ENCODE measurements around the gene C1QTNF1. TPM values are rescaled to one million over a fixed set of nuclear protein-coding genes. Genes with fewer than 3 reads are reported as not detected.

The C1QTNF1 gene
- total RNA-seq, 1 donor from 2014 or later = 0.26 TPM

DNA sequence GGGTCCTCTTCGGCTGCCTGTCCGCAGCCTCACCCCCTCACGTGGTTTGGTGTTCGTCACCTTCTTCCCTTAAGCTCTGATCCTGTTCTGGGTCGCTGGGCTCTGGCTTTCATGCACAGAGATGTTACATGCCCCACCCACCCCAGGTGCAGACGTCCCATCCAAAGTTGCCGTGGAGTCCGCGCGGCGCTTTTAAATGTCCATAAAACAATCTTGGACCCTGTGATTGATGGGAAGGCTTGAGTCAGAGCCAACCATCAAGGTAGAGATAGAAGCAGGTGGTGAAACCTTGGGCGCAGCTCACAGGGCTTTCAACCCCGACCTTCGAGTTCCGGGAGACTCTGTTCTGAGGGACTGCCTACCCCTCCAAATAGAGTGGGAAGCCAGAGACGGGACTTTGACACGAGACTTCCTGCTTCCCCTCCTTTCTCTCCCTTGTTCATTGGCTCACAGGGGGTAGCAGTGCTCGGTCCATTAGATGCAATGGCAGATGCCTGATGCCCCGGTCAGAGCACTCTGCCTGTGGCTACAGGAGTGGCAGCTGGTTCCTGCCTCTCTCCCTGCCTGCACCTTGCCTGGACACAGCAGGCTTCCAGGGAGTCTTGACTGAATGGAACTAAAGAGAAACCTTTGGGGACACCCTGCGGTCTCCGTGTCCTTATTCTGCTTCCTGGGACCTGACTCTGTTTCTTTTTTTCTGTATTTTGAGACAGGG is 54.7 kb downstream of the C1QTNF1 start:
- H3K4me3 Mint-ChIP-seq (ENCODE audit: unreplicated experiment) = no peak overlapping the region

DNA sequence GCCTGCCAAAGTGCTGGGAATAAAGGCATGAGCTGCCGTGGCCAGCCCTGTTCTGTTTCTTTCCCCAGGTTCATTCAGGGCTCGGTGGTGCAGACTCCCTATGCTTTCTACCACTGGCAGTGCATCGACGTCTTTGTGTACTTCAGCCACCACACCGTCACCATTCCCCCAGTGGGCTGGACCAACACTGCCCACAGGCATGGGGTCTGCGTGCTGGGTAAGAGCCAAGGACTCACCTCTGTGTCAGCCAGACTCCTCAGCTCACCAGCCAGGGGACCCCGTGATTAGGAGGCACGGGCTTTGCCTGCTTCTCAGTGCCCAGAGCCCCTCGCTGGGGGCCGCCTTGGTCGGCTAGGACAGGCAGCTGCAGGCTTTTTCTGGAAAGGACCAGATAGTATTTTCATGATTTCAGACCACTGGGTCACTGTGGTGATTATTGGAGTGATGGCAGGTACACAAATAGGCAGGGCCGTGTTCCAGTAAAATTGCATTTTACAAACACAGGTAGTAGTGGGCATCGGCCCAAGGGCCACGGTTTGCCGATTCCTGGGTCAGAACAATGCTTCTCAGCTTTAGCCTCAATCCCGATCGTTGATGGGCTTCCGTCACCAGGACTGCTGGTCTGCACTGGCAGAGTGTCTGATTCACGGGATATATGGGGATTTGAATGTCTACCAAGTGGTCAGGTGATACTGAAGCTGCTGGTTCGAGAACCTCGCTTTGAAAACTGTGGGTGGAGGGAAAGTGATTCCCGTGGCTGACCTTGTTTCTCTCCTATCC is 55.6 kb downstream of the C1QTNF1 start:
- TF ChIP-seq, protein P1, sequence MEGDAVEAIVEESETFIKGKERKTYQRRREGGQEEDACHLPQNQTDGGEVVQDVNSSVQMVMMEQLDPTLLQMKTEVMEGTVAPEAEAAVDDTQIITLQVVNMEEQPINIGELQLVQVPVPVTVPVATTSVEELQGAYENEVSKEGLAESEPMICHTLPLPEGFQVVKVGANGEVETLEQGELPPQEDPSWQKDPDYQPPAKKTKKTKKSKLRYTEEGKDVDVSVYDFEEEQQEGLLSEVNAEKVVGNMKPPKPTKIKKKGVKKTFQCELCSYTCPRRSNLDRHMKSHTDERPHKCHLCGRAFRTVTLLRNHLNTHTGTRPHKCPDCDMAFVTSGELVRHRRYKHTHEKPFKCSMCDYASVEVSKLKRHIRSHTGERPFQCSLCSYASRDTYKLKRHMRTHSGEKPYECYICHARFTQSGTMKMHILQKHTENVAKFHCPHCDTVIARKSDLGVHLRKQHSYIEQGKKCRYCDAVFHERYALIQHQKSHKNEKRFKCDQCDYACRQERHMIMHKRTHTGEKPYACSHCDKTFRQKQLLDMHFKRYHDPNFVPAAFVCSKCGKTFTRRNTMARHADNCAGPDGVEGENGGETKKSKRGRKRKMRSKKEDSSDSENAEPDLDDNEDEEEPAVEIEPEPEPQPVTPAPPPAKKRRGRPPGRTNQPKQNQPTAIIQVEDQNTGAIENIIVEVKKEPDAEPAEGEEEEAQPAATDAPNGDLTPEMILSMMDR (IDR thresholded peaks at IDR 0.05; ENCODE audit: unreplicated experiment) = no peak
- Mint-ChIP-seq H3K27me3 (ENCODE audit: unreplicated experiment) (peaks cover 9% of the 10 kb centered on the region), H3K36me3 (ENCODE audit: low read depth, unreplicated experiment) (peaks cover 12% of the 10 kb centered on the region), H3K4me3 (ENCODE audit: unreplicated experiment) (no peak overlapping the region), H3K9me3 (ENCODE audit: unreplicated experiment) (no peaks in the 10 kb centered on the region), H3K4me1 (ENCODE audit: unreplicated experiment) (peaks cover 10% of the 10 kb centered on the region), H3K27ac (ENCODE audit: unreplicated experiment) (no peak overlapping the region)
- no peak for DNase-seq (ENCODE audit: low spot score)

More for the DNA sequence above, 54.7 kb downstream of the C1QTNF1 start:
- Mint-ChIP-seq H3K27ac (ENCODE audit: unreplicated experiment) (no peak overlapping the region), H3K36me3 (ENCODE audit: low read depth, unreplicated experiment) (peaks cover 12% of the 10 kb centered on the region), H3K4me1 (ENCODE audit: unreplicated experiment) (peaks cover 10% of the 10 kb centered on the region), H3K27me3 (ENCODE audit: unreplicated experiment) (peaks cover 6% of the 10 kb centered on the region), H3K9me3 (ENCODE audit: unreplicated experiment) (no peaks in the 10 kb centered on the region)
- TF ChIP-seq, protein P1 (IDR thresholded peaks at IDR 0.05; ENCODE audit: unreplicated experiment) = no peak
- no peak for DNase-seq (ENCODE audit: low spot score)

DNA sequence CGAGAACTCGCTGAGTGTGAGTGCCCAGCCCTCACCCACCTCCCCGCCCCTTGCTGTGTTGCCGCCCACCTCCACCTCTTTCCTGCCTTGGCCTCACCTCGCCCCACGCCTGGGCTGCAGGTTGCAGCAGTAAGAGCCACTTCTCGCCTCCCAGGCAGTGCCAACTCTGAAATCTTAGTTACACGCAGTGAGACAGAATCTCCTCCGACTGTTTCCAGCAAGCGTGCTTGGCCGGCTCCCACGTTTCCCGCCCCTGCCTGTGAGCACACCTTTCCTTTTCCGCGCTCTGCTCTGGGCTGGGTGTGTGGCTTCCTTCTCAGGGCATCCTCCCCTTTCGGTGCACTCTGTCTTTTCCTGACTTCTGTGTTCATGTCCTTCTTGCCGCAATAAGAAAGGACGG is 56.4 kb downstream of the C1QTNF1 start:
- H3K27me3 Mint-ChIP-seq (ENCODE audit: unreplicated experiment) = peaks cover 9% of the 10 kb centered on the region
- DNase-seq (ENCODE audit: low spot score) = no peak
- H3K9me3 Mint-ChIP-seq (ENCODE audit: unreplicated experiment) = no peaks in the 10 kb centered on the region
- TF ChIP-seq, protein P1 (IDR thresholded peaks at IDR 0.05; ENCODE audit: unreplicated experiment) = no peak
- H3K36me3 Mint-ChIP-seq (ENCODE audit: low read depth, unreplicated experiment) = peaks cover 12% of the 10 kb centered on the region
- no peak overlapping the region for H3K27ac Mint-ChIP-seq (ENCODE audit: unreplicated experiment)
- peaks cover 9% of the 10 kb centered on the region for H3K4me1 Mint-ChIP-seq (ENCODE audit: unreplicated experiment)
- peak overlapping the region; percentile 59 for H3K4me3 Mint-ChIP-seq (ENCODE audit: unreplicated experiment)

DNA sequence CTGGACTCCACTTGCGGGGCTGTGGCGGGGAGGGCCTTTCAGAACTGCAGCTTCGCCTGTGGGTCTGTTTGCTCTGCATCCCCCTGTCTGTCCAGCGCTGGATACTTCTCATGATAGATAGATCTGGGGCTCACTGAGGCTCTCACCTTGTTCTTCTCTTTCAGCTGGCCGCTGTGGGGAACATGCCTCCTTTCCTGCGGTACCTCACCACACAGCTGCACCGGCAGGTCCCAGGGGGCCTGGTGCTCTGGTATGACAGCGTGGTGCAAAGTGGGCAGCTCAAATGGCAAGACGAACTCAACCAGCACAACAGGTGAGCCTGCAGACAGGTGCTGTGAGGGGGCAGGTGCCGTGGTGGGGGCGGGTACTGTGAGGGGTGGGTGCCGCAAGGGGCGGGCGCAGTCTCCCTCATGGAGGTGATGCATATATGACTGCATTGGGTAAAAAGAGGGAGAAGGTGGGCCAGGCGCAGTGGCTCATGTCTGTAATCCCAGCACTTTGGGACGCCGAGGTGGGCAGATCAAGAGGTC is 56.9 kb downstream of the C1QTNF1 start:
- H3K4me1 Mint-ChIP-seq (ENCODE audit: unreplicated experiment) = peaks cover 4% of the 10 kb centered on the region
- DNase-seq (ENCODE audit: low spot score) = no peak
- no peak overlapping the region for H3K27ac Mint-ChIP-seq (ENCODE audit: unreplicated experiment)
- no peaks in the 10 kb centered on the region for H3K9me3 Mint-ChIP-seq (ENCODE audit: unreplicated experiment)
- H3K27me3 Mint-ChIP-seq (ENCODE audit: unreplicated experiment) = peaks cover 9% of the 10 kb centered on the region
- TF ChIP-seq, protein P1 (IDR thresholded peaks at IDR 0.05; ENCODE audit: unreplicated experiment) = no peak
- peak overlapping the region; percentile 59 for H3K4me3 Mint-ChIP-seq (ENCODE audit: unreplicated experiment)
- peaks cover 12% of the 10 kb centered on the region for H3K36me3 Mint-ChIP-seq (ENCODE audit: low read depth, unreplicated experiment)
